KMS-11 (cell line): ENCODE measurements around the gene TARBP1.

Source experiments
- H2AFZ ChIP-seq: fragments of 200-600 bp; sonication (generic); 2 replicates; pipeline ENCODE4 v1.6.1; 2016; ENCODE audit warnings: antibody characterized with exemption, mixed run types, low read depth
- H3K27ac ChIP-seq: fragments of 200-600 bp; sonication (generic); 2 replicates; pipeline ENCODE4 v1.6.1; 2016; ENCODE audit warnings: mild to moderate bottlenecking, mixed run types
- H3K27me3 ChIP-seq: fragments of 200-600 bp; sonication (generic); 2 replicates; pipeline ENCODE4 v1.6.1; 2017; ENCODE audit warnings: mild to moderate bottlenecking, low read depth, mixed run types, moderate library complexity; ENCODE audit not compliant: insufficient read depth
- H3K36me3 ChIP-seq: fragments of 200-600 bp; sonication (generic); 2 replicates; pipeline ENCODE4 v1.6.1; 2017; ENCODE audit warnings: mild to moderate bottlenecking, mixed run types; ENCODE audit not compliant: insufficient read depth
- H3K4me1 ChIP-seq: fragments of 200-600 bp; sonication (generic); 2 replicates; pipeline ENCODE4 v1.6.1; 2016; ENCODE audit warnings: mild to moderate bottlenecking, low read depth, mixed run types; ENCODE audit not compliant: poor library complexity, severe bottlenecking
- H3K4me2 ChIP-seq: fragments of 200-600 bp; sonication (generic); 2 replicates; pipeline ENCODE4 v1.7.0; 2016; ENCODE audit warnings: mild to moderate bottlenecking, mixed run types
- H3K4me3 ChIP-seq: fragments of 200-600 bp; sonication (generic); IDR thresholded peaks from 2 replicates; pipeline ENCODE4 v1.6.1; 2017; ENCODE audit warnings: low read depth, low read length, mixed read lengths; ENCODE audit not compliant: insufficient read depth
- H3K79me2 ChIP-seq: fragments of 200-600 bp; sonication (generic); 2 replicates; pipeline ENCODE4 v1.6.1; 2016; ENCODE audit warnings: low read depth, mixed run types; ENCODE audit not compliant: insufficient read depth
- H3K9ac ChIP-seq: fragments of 200-600 bp; sonication (generic); 2 replicates; pipeline ENCODE4 v1.6.1; 2016; ENCODE audit warnings: mild to moderate bottlenecking, mixed run types
- H4K20me1 ChIP-seq: fragments of 200-600 bp; sonication (generic); 2 replicates; pipeline ENCODE4 v1.6.1; 2016; ENCODE audit warnings: mild to moderate bottlenecking, mixed run types; ENCODE audit not compliant: insufficient read depth
- CTCF ChIP-seq: fragments of 200-600 bp; sonication (generic); conservative IDR thresholded peaks from 2 replicates; pipeline ENCODE4 v1.6.1; 2017; ENCODE audit warnings: low read depth, mild to moderate bottlenecking, antibody characterized with exemption, low read length, moderate library complexity, mixed read lengths

TARBP1 gene

GRCh38 chr1:234477386-234478151, 1.4 kb downstream of the TARBP1 start:
- TF ChIP-seq CTCF = no peak
- Histone ChIP-seq H3K9ac (peak overlapping the region; percentile 80; the same call in 1 of the 2 replicates), H3K36me3 (no peaks in the 10 kb centered on the region), H4K20me1 (no peaks in the 10 kb centered on the region), H3K27me3 (no peaks in the 10 kb centered on the region), H3K4me3 (peak overlapping the region; percentile 94), H3K4me1 (peaks cover 19% of the 10 kb centered on the region), H2AFZ (peak overlapping the region; percentile 53), H3K79me2 (peaks cover 28% of the 10 kb centered on the region; the same call in 1 of the 2 replicates), H3K4me2 (peak overlapping the region; percentile 77), H3K27ac (peak overlapping the region; percentile 83)

DNA sequence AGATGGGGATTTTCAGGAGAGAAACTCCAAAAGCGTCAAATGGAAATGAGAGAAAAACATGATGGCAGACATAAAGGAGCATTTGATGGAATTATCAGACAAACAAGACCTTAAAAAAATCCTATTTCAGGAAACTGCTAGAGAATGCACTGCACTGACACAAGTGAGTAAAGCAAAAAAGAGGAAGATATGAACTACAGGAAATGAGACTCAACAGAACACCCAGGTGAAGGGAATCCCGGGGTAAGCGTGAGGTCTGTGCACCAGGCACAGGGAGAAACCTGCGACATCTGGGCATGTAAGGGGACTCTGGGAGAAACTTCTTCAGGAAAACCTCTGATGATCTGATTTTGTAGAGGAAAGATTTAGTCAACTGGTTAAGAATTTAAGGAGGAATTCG, 2.8 kb downstream of the TARBP1 start:
- H2AFZ ChIP-seq = no peak overlapping the region

GRCh38 chr1:234475167-234475793, 3.7 kb downstream of the TARBP1 start:
- Histone ChIP-seq H3K9ac (no peak overlapping the region), H2AFZ (no peak overlapping the region), H4K20me1 (no peaks in the 10 kb centered on the region), H3K4me1 (peaks cover 19% of the 10 kb centered on the region), H3K27me3 (no peaks in the 10 kb centered on the region), H3K4me3 (no peak overlapping the region), H3K36me3 (no peaks in the 10 kb centered on the region), H3K79me2 (peaks cover 28% of the 10 kb centered on the region; the same call in 1 of the 2 replicates), H3K27ac (no peak overlapping the region), H3K4me2 (no peak overlapping the region)
- no peak for TF ChIP-seq CTCF

More for the DNA sequence above, 2.8 kb downstream of the TARBP1 start:
- H3K4me3 ChIP-seq = no peak overlapping the region
- no peak overlapping the region for H3K27ac ChIP-seq
- TF ChIP-seq CTCF = no peak
- no peak overlapping the region for H3K9ac ChIP-seq
- no peak overlapping the region; the same call in 1 of the 2 replicates for H3K4me2 ChIP-seq
- H3K36me3 ChIP-seq = no peaks in the 10 kb centered on the region
- H3K27me3 ChIP-seq = no peaks in the 10 kb centered on the region
- H3K4me1 ChIP-seq = peaks cover 19% of the 10 kb centered on the region
- no peaks in the 10 kb centered on the region for H4K20me1 ChIP-seq
- H3K79me2 ChIP-seq = peaks cover 28% of the 10 kb centered on the region; the same call in 1 of the 2 replicates

GRCh38 chr1:234474375-234474774, 4.6 kb downstream of the TARBP1 start:
- Histone ChIP-seq H2AFZ (no peak overlapping the region), H3K4me2 (no peak overlapping the region), H3K79me2 (peaks cover 28% of the 10 kb centered on the region; the same call in 1 of the 2 replicates)

More at GRCh38 chr1:234474375-234474774, 4.6 kb downstream of the TARBP1 start:
- Histone ChIP-seq H3K4me3 (no peak overlapping the region), H3K9ac (no peak overlapping the region), H3K4me1 (peaks cover 16% of the 10 kb centered on the region), H4K20me1 (no peaks in the 10 kb centered on the region), H3K27ac (no peak overlapping the region), H3K27me3 (no peaks in the 10 kb centered on the region), H3K36me3 (no peaks in the 10 kb centered on the region)
- TF ChIP-seq CTCF = no peak
